ENCODE results near the gene TSPAN19. TPM values are rescaled to one million over a fixed set of nuclear protein-coding genes. Genes with fewer than 3 reads are reported as not detected.
"Not testable (repeated sequence)": the region's sequence is repeated elsewhere in the genome, so short reads cannot be mapped to it uniquely, and the experiment has no call there.

Gene TSPAN19
- not detected in 2 replicates for total RNA-seq (2014; rRNA removed; shearing (Covaris generic))

GRCh38 chr12:85036234-85036707 lies at the start of gene TSPAN19, which contains the start of gene LRRIQ1:
TSPAN19 (minus strand) TSS chr12:85036277; CDS start chr12:85029946, 6,331 bp downstream.
LRRIQ1 (plus strand) TSS chr12:85036351; CDS start chr12:85038177, 1,826 bp downstream.
- peak; percentile 64 for DNase-seq (ENCODE audit: low read depth)

GRCh38 chr12:85085066-85085465 lies 49.0 kb upstream of the TSPAN19 start:
- DNase-seq (ENCODE audit: low read depth), result no peak

GRCh38 chr12:85076688-85077430 lies 40.8 kb upstream of the TSPAN19 start:
- peak; percentile 71 for DNase-seq (ENCODE audit: low read depth)

DNA sequence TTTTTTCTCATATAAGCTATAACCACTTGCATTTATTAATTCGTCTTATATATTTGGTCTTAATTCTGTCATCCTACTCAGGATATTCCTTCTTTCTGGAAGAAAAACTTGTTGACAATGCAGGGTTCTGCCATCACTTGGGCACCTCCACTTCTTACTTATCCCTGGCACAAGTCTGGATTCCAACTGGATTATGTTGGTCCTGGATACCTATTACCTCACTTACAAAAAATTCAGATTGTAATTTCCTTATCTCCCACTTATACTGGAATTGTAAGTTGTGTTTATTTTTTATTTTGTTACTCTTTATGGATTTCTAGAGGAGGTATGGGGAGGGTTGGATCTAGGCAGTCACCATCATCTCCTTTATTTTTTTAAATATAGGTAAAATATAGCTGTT lies 36.7 kb upstream of the TSPAN19 start:
- no peak for DNase-seq (ENCODE audit: low read depth)

DNA sequence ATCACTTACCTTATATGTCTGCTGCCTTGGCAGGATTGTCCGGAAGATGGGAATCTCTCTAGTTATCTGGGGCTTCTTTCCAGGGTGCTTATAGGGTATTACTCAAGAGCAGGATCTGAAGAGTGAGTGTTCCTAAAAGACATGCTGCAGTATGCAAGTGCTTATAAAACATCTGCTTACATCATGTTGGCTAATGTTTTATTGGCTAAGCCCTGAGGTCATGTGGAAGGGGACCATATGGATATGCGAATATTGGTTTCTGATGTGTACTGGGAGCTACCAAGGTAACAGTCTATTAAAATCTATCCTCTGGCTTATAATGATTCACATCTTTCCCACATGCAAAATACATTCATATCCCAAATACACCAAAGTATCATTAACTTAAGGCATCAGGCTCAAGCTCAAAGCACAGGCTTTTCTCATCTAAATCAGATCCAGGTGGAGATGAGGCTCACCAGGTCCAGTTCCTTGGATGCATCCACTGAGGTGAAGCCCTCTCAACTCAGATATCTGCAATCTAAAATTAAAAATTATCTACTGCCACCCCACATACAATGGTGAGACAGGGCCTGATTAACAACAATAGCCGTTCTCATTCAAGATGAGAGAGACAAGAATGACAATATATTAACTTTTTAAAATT lies 29.9 kb upstream of the TSPAN19 start:
- DNase-seq (ENCODE audit: low read depth), result no peak

DNA sequence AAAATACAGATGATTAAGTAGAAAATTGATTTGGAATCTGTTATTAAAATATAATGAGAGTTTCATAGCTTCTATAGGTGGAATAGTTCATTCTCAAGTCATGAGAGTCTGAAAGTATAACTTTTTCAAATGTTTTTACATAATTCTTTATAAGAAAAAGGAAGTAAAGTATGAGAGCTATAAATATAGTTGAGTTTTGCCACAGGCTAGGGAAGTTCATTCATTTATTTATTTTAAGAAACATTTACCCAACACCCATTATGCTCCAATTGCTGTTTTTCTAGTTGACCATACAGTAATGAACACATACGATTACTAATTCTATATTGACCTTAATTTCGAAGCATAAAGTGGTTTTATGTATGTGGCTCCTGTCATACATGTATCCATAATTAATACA lies 24.8 kb upstream of the TSPAN19 start:
- no peak for DNase-seq (ENCODE audit: low read depth)

DNA sequence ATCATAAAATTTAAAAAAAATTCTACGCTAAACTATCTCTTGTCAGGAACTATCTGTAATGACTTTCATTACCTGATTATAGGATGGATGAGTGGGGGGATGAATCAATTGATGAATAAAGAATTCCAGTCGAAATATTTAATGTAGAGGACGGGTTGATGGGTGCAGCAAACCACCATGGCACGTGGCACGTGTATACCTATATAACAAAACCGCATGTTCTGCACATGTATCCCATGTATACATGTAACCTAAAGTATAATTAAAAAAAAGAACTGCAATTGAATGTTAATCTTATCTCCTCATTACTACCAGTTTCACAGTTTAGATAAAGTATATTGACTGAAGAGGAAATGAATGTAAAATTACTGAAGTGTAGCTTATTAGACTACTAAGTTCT lies 23.5 kb upstream of the TSPAN19 start:
- DNase-seq (ENCODE audit: low read depth), result no peak

- no peak for DNase-seq (ENCODE audit: low read depth)
Observed at GRCh38 chr12:85058339-85058738, 22.3 kb upstream of the TSPAN19 start.

DNA sequence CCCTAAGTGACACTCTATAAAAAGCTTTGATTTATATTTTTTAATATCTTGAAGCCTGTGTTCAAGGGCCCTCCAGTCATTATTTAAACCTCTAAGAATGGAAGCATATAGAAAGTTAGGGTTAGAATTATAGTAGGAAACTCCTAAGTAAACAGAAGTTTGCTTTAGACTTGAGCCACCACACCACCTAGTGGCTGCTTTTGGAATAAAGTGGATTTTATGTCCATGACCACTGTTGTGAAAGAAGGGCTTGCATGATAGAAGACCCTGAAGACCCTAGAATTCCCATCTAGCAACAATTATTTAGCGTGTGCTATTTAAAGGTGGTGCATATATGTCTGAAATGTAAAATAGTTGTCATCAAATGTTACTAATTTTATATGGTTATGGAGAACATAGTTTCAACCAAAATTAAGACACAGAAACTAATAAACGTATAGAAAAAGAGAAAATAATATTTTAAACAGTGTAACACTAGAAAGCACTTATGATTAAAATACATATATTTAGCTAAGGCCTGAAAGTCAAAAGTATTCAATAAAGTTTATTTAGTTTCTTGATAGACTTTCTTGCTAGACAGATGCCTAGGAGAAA lies 21.4 kb upstream of the TSPAN19 start:
- DNase-seq (ENCODE audit: low read depth), result peak; percentile 21

DNA sequence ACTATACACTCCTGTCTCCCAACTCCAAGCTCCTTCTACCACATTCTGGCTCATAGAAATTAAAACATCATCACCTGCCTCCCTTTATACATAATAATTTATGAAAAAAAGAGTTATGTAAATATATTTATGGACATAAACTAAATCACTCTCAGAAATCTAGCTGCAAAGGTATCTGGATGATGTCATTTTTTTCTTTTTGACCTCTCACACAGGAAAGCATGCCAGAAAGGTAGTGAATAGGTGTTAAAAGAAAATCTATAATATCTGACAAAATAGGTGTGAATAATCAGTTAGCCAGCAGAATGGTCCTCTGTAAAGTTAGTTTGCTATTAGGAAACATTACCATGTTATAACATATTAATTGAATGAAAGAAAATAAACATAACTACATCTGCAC lies 7.8 kb upstream of the TSPAN19 start:
- no peak for DNase-seq (ENCODE audit: low read depth)

GRCh38 chr12:85041395-85041794 lies 5.3 kb upstream of the TSPAN19 start:
- DNase-seq (ENCODE audit: low read depth), result no peak

- no peak for DNase-seq (ENCODE audit: low read depth)
Observed at GRCh38 chr12:85036733-85037132, 656 bp upstream of the TSPAN19 start.

DNA sequence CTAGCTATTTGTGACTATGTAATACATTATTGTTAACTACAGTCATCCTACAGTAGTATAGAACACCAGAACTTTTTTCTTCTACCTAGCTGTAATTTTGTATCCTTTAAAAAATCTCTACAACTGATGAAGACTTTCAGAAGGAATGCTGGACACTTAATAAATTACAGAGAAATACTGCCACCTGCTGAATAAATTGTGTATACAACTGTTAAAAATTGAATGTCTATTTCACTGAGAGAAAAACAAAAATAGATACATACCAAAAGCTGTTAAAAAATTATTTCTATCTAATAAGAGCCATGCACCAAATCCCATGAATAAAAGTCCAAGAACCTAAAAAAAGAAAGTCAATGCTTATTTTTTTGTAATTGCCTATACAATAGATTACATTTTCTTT lies 6.6 kb downstream of the TSPAN19 start:
- DNase-seq (ENCODE audit: low read depth), result peak; percentile 18

- DNase-seq (ENCODE audit: low read depth), result no peak
Observed at GRCh38 chr12:85018098-85018497, 18.0 kb downstream of the TSPAN19 start.

DNA sequence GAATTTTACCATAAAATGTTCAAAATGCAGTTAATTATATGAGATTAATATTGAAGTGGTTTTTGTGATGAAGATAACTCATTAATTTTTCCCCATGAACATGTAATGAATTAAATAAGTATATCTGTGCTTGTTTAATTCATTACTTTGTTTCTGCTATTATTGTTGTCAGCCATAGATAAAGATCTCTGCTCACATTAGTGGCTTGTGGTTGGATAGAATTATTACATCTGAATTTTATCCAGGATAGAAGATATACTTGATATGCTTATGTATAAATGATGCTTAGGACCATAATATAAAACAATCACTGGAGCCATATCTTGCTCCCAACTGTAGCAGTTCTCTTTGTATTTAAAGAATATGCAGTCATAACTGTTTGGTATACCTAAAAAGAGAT lies 18.5 kb downstream of the TSPAN19 start:
- DNase-seq (ENCODE audit: low read depth), result no peak

DNA sequence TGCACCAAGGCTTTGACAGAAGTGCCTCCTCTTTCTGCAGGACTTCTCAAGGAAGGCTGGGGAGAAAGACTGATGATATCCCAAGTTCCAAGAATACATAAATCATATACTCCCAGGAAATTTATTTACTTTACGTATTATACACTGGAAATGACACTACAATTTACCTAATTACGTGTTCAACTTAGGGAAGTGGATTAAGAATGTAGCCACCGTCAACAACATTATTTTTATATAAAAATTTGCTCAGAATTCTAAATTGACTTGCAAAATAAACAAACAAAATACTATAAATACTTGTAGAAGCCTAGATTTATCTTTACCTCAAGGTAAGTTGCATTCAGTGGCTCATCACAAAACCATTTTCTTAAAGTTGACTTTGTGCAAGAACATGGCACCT lies 18.9 kb downstream of the TSPAN19 start:
- DNase-seq (ENCODE audit: low read depth), result no peak

GRCh38 chr12:85016413-85016812 lies 19.7 kb downstream of the TSPAN19 start:
- peak; percentile 49 for DNase-seq (ENCODE audit: low read depth)

DNA sequence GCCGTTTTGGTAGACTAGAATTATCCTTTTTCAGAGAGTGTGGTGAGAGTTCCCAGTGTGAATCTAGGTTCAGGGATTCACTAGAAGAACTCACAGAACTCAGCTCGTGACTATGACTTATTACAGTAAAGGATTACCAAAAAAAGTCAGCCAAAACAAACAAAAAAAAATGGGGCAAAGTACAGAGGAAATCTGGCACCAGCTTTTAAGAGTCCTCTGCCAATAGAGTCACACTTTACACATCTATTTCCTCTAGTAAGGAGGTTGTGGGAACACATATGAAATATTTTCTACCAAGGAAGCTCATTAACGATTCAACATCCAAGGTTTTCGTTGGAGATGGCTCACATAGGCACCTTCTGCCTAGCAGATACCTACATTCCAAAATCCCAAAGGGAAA lies 28.2 kb downstream of the TSPAN19 start:
- DNase-seq (ENCODE audit: low read depth), result no peak

DNA sequence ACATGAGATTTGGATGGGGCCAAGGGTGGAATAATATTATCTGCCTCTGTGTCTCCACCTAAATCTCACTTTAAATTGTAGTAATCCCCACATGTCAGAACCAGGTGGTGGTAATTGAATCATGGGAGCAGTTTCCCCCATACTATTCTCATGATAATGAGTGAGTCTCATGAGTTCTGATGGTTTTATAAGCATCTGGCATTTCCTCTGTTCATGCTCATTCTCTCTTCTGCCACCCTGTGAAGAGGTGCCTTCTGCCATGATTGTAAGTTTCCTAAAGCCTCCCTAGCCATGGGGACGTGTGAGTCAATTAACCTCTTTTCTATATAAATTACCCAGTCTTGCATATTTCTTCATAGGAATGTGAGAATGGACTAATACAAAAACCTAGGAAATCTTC lies 29.9 kb downstream of the TSPAN19 start:
- no peak for DNase-seq (ENCODE audit: low read depth)

DNA sequence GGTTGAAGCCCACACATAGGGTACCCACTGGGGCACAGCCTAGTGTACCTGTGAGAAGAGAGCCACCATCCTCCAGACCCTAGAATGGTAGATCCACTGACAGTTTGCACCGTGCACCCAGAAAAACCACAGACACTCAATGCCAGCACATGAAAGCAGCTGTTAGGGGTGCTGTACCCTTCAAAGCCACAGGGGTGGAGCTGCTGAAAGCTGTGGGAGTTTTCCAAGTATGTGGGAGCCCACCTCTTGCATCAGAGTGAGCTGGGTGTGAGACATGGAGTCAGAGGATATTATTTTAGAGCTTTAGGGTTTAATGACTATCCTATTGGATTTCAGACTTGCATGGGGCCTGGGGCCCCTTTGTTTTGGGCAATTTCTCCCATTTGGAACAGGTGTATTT lies 30.5 kb downstream of the TSPAN19 start:
- no peak for DNase-seq (ENCODE audit: low read depth)

- not testable (repeated sequence) for DNase-seq (ENCODE audit: low read depth)
Observed at GRCh38 chr12:85005047-85005446, 31.0 kb downstream of the TSPAN19 start.

- DNase-seq (ENCODE audit: low read depth), result no peak
Observed at GRCh38 chr12:85004204-85004603, 31.9 kb downstream of the TSPAN19 start.

DNA sequence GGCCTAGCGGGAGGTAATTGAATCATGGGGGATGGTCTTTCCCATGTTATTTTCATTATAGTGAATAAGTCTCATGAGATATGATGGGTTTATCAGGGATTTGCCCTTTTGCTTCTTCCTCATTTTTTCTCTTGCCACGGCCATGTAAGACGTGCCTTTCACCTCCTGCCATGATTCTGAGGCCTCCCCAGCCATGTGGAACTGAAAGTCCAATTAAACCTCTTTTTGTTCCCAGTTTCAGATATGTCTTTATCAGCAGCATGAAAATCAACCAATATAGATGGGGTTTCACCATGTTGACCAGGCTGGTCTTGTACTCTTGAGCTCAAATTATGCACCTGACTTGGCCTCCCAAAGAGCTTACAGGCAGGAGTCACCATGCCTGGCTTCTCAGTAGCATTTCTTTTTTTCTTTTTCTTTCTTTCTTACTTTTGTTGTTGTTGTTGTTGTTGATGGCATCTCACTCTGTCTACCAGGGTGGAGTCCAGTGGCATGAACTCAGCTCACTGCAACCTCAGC lies 33.2 kb downstream of the TSPAN19 start:
- DNase-seq (ENCODE audit: low read depth), result no peak

Measured in M059J (cell line).